SK-N-SH (cell line): ENCODE results near the gene AFF3. TPM values are rescaled to one million over a fixed set of nuclear protein-coding genes. Genes with fewer than 3 reads are reported as not detected.

Source experiments
- CTCF ChIA-PET: fragments of 300-600, 350-600 bp; formaldehyde crosslinking; extraction: SDS; loops from one replicate; lab custom pipeline; 2021; lab: Yijun Ruan, JAX
- POLR2A ChIA-PET: fragments of 350-600 bp; sonication (Branson Sonifier 250); formaldehyde crosslinking; extraction: SDS; loops from one replicate; lab custom pipeline; 2020; ENCODE audit warnings: antibody characterized with exemption, inconsistent platforms; lab: Yijun Ruan, JAX
- DNase-seq: peaks from one replicate; pipeline ENCODE4 v3.0.0; 2012
- H2AFZ ChIP-seq: fragments of 200-600 bp; sonication (generic); 2 replicates; pipeline ENCODE4 v1.8.1; 2016; ENCODE audit warnings: antibody characterized with exemption, mild to moderate bottlenecking, low read depth
- H3F3A ChIP-seq: fragments of 200-600 bp; sonication (generic); replicated peaks from 2 replicates; pipeline ENCODE3; 2016; ENCODE audit warnings: antibody characterized with exemption, mild to moderate bottlenecking; ENCODE audit not compliant: insufficient read depth
- H3K27ac ChIP-seq, 2 experiments: fragments of 200-500 bp in 1 of 2; fragments of 200-600 bp in 1 of 2; sonication (Bioruptor generic) in 1 of 2; sonication (generic), shearing (Covaris generic) in 1 of 2; 2 replicates each; pipeline versions ENCODE4 v1.5.1 to v1.6.1; 2014 to 2016; ENCODE audit warnings: low read depth in 2 of 2, inconsistent platforms in 1 of 2, low read length in 1 of 2, mild to moderate bottlenecking in 1 of 2, mixed read lengths in 1 of 2
- H3K27me3 ChIP-seq: fragments of 200-600 bp; sonication (generic), shearing (Covaris generic); 2 replicates; pipeline ENCODE4 v1.6.1; 2016; ENCODE audit warnings: mixed run types; ENCODE audit not compliant: insufficient read depth
- H3K36me3 ChIP-seq, 2 experiments: fragments of 200-500 bp in 1 of 2; fragments of 200-600 bp in 1 of 2; sonication (Bioruptor generic) in 1 of 2; sonication (generic) in 1 of 2; replicated peaks in 1 of 2; 2 replicates each; pipeline versions ENCODE3 to v1.5.1; 2014 to 2016; ENCODE audit warnings: low read length in 1 of 2, mild to moderate bottlenecking in 1 of 2; ENCODE audit not compliant: insufficient read depth in 2 of 2, control insufficient read depth in 1 of 2
- H3K4me1 ChIP-seq, 2 experiments: fragments of 200-500 bp in 1 of 2; fragments of 200-600 bp in 1 of 2; sonication (Bioruptor generic) in 1 of 2; sonication (generic), shearing (Covaris generic) in 1 of 2; 2 replicates each; pipeline versions ENCODE4 v1.5.1 to v1.6.1; 2014 to 2016; ENCODE audit warnings: low read depth in 1 of 2, low read length in 1 of 2, mixed run types in 1 of 2; ENCODE audit not compliant: insufficient read depth in 2 of 2, control insufficient read depth in 1 of 2
- H3K4me2 ChIP-seq: fragments of 200-600 bp; sonication (generic), shearing (Covaris generic); 2 replicates; pipeline ENCODE4 v1.6.1; 2017; ENCODE audit warnings: mixed run types
- H3K4me3 ChIP-seq, 2 experiments: fragments of 200-500 bp in 1 of 2; fragments of 200-600 bp in 1 of 2; sonication (Bioruptor generic) in 1 of 2; sonication (generic), shearing (Covaris generic) in 1 of 2; 2 replicates each; pipeline versions ENCODE4 v1.5.1 to v1.8.1; 2014 to 2016; ENCODE audit warnings: low read depth in 2 of 2, inconsistent platforms in 1 of 2, low read length in 1 of 2, mild to moderate bottlenecking in 1 of 2, mixed read lengths in 1 of 2, moderate library complexity in 1 of 2
- H3K79me2 ChIP-seq: fragments of 200-600 bp; sonication (generic); 2 replicates; pipeline ENCODE4 v1.8.1; 2017; ENCODE audit warnings: mild to moderate bottlenecking; ENCODE audit not compliant: insufficient read depth
- H3K9ac ChIP-seq: fragments of 200-600 bp; sonication (generic); 2 replicates; pipeline ENCODE4 v1.6.1; 2017; ENCODE audit warnings: mixed run types
- H3K9me2 ChIP-seq: fragments of 200-600 bp; sonication (generic); 2 replicates; pipeline ENCODE4 v1.6.1; 2017; ENCODE audit warnings: mixed run types
- H3K9me3 ChIP-seq: fragments of 200-600 bp; sonication (generic); 2 replicates; pipeline ENCODE4 v1.6.1; 2017; ENCODE audit warnings: mixed run types, mild to moderate bottlenecking, moderate library complexity
- H4K20me1 ChIP-seq: fragments of 200-600 bp; sonication (generic); 2 replicates; pipeline ENCODE4 v1.6.1; 2017; ENCODE audit warnings: mild to moderate bottlenecking, mixed run types; ENCODE audit not compliant: insufficient read depth
- EP300 ChIP-seq, 2 experiments: IDR thresholded peaks; 2 replicates each; pipeline versions ENCODE4 v1.4.0 to v1.6.1; 2012; ENCODE audit warnings: borderline replicate concordance in 1 of 2, low read depth in 1 of 2, low read length in 1 of 2
- EZH2phosphoT487 ChIP-seq: fragments of 200-600 bp; sonication (generic); IDR thresholded peaks from 2 replicates; pipeline ENCODE4 v1.6.1; 2017; ENCODE audit warnings: low read depth, mixed run types, mild to moderate bottlenecking, antibody characterized with exemption, moderate library complexity, borderline replicate concordance
- FOSL2 ChIP-seq: IDR thresholded peaks from 2 replicates; pipeline ENCODE4 v1.4.0; 2012; ENCODE audit warnings: low read depth, mild to moderate bottlenecking, moderate library complexity, borderline replicate concordance
- GATA2 ChIP-seq: sonication (generic); formaldehyde crosslinking; IDR thresholded peaks from 2 replicates; pipeline ENCODE4 v1.5.0; 2020; ENCODE audit warnings: mild to moderate bottlenecking, missing genetic modification reagents
- JUND ChIP-seq: IDR thresholded peaks from 2 replicates; pipeline ENCODE4 v1.4.0; 2012
- NFIC ChIP-seq: IDR thresholded peaks from 2 replicates; pipeline ENCODE4 v1.4.0; 2012; ENCODE audit warnings: borderline replicate concordance
- RAD21 ChIP-seq: IDR thresholded peaks from 2 replicates; pipeline ENCODE4 v1.6.1; 2012; ENCODE audit warnings: mild to moderate bottlenecking, low read length
- RCOR1 ChIP-seq: fragments of 150-350 bp; IDR thresholded peaks from 2 replicates; pipeline ENCODE4 v1.6.1; 2017; ENCODE audit warnings: antibody characterized with exemption, low read length
- RFX5 ChIP-seq: IDR thresholded peaks from 2 replicates; pipeline ENCODE4 v1.6.1; 2012; ENCODE audit warnings: mild to moderate bottlenecking, improper control_type of control experiment, low read length
- SMC3 ChIP-seq: IDR thresholded peaks from 2 replicates; pipeline ENCODE4 v1.6.1; 2012; ENCODE audit warnings: low read depth, low read length, improper control_type of control experiment
- TCF12 ChIP-seq: IDR thresholded peaks from 2 replicates; pipeline ENCODE4 v1.4.0; 2012
- TEAD4 ChIP-seq: IDR thresholded peaks from 2 replicates; pipeline ENCODE4 v1.4.0; 2012; ENCODE audit warnings: mild to moderate bottlenecking, borderline replicate concordance; ENCODE audit not compliant: insufficient read depth
- YY1 ChIP-seq: IDR thresholded peaks from 2 replicates; pipeline ENCODE4 v1.4.0; 2012; ENCODE audit warnings: low read depth, mild to moderate bottlenecking
- WGBS: methylation state at CpG from one replicate; pipeline ENCODE4 v1.1.6; 2017; ENCODE audit warnings: low lambda C conversion rate; 5-methylcytosine and 5-hydroxymethylcytosine counted together
- polyA plus RNA-seq, 3 experiments: library from polyadenylated mRNA; depleted of rRNA; stranded (reverse); fragments of >200 nt; gene quantifications; 2 replicates each; pipeline ENCODE4 v1.2.3, GENCODE V29; 2012
- TF ChIP-seq, protein P1 (sequence below): IDR thresholded peaks from 2 replicates; pipeline ENCODE4 v1.6.1; 2012; ENCODE audit warnings: mild to moderate bottlenecking, low read depth, low read length, moderate library complexity
- TF ChIP-seq, protein P2 (sequence below): IDR thresholded peaks from 2 replicates; pipeline ENCODE4; 2012

The AFF3 gene
- polyA plus RNA-seq, 1 of the 3 experiments (the other 2 are of a cell fraction): 0.36 TPM

DNA sequence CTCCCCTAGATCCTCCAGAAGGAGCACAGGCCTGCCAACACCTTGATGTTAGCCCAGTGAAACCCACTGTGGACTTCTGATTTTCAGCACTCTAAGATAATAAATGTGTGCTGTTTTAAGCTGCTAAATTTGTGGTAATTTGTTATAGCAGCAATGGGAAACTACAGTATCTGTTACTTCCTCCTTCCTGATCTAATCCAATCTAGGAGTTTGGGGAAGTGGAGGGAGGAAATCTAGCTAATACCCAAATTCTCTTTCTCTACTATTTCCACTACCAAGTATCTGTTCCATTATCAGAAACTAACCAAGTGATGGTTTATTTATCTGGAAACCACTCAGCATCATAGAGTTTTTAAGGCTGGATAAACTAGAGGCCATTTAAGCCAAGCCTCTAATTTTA, 64.9 kb downstream of the AFF3 start:
- Histone ChIP-seq H3K27me3 (no peaks in the 10 kb centered on the region), H3K4me3 (no peak overlapping the region), H3K27ac (no peak overlapping the region), H3K79me2 (no peaks in the 10 kb centered on the region), H3K9me2 (no peaks in the 10 kb centered on the region), H3K9me3 (no peaks in the 10 kb centered on the region), H3K4me2 (no peak overlapping the region), H3K4me1 (peaks cover 0 to 4% of the 10 kb centered on the region in 2 experiments; a peak in 1 of 4 replicates), H2AFZ (no peak overlapping the region), H3F3A (no peaks in the 10 kb centered on the region), H3K36me3 (no peaks in the 10 kb centered on the region), H4K20me1 (no peaks in the 10 kb centered on the region), H3K9ac (no peak overlapping the region)
- DNase-seq: no peak
- TF ChIP-seq TEAD4 (no peak), FOSL2 (no peak), RAD21 (no peak), EP300 (IDR thresholded peaks at IDR 0.05; ENCODE audit: borderline replicate concordance in 1 of 2, low read depth in 1 of 2, low read length in 1 of 2) (no peak), TCF12 (no peak), SMC3 (no peak), RCOR1 (no peak), YY1 (no peak), RFX5 (no peak), JUND (no peak), GATA2 (no peak)
- TF ChIP-seq, protein P1, sequence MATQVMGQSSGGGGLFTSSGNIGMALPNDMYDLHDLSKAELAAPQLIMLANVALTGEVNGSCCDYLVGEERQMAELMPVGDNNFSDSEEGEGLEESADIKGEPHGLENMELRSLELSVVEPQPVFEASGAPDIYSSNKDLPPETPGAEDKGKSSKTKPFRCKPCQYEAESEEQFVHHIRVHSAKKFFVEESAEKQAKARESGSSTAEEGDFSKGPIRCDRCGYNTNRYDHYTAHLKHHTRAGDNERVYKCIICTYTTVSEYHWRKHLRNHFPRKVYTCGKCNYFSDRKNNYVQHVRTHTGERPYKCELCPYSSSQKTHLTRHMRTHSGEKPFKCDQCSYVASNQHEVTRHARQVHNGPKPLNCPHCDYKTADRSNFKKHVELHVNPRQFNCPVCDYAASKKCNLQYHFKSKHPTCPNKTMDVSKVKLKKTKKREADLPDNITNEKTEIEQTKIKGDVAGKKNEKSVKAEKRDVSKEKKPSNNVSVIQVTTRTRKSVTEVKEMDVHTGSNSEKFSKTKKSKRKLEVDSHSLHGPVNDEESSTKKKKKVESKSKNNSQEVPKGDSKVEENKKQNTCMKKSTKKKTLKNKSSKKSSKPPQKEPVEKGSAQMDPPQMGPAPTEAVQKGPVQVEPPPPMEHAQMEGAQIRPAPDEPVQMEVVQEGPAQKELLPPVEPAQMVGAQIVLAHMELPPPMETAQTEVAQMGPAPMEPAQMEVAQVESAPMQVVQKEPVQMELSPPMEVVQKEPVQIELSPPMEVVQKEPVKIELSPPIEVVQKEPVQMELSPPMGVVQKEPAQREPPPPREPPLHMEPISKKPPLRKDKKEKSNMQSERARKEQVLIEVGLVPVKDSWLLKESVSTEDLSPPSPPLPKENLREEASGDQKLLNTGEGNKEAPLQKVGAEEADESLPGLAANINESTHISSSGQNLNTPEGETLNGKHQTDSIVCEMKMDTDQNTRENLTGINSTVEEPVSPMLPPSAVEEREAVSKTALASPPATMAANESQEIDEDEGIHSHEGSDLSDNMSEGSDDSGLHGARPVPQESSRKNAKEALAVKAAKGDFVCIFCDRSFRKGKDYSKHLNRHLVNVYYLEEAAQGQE: no peak
- TF ChIP-seq, protein P2, sequence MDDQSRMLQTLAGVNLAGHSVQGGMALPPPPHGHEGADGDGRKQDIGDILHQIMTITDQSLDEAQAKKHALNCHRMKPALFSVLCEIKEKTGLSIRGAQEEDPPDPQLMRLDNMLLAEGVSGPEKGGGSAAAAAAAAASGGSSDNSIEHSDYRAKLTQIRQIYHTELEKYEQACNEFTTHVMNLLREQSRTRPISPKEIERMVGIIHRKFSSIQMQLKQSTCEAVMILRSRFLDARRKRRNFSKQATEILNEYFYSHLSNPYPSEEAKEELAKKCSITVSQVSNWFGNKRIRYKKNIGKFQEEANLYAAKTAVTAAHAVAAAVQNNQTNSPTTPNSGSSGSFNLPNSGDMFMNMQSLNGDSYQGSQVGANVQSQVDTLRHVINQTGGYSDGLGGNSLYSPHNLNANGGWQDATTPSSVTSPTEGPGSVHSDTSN: no peak
- CTCF ChIA-PET: no interaction called here
- POLR2A ChIA-PET: no interaction called here

DNA sequence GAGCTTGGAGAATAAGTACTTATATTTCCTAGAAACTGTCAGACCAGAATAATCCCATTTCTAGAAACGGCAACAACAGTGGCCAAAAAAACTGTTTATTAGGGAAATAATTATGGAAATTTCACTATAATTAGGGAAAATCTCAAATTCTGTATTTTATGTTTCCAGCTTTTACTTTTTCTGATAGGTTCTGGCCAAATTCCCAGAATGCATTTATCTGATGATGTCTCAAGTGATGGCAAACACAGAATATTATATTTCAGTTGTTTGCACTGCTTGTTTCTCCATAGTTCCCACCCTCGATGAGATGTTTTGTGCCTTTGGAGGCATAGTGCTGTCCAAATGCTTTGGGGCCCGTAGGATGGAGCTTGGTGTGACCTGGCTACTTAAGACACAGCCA, 66.9 kb downstream of the AFF3 start:
- ChIA-PET POLR2A (no interaction called here), CTCF (interaction anchor here (1.1 to 1.5 kb wide), 2 partner anchors 9 to 103 kb away, joined by 3 read pairs; no protein-coding TSS in a partner anchor)
- Histone ChIP-seq H3K9me2 (no peaks in the 10 kb centered on the region), H3K4me1 (peaks cover 0 to 4% of the 10 kb centered on the region in 2 experiments; a peak in 1 of 4 replicates), H3K9ac (no peak overlapping the region), H3K27me3 (no peaks in the 10 kb centered on the region)
- WGBS: 45% methylated on average over 3 of the region's 3 CpGs
- no peak for DNase-seq
- TF ChIP-seq YY1: no peak
- TF ChIP-seq NFIC: no peak
- TF ChIP-seq EP300 (IDR thresholded peaks at IDR 0.05; ENCODE audit: borderline replicate concordance in 1 of 2, low read depth in 1 of 2, low read length in 1 of 2): no peak
- no peak for TF ChIP-seq EZH2phosphoT487
- TF ChIP-seq, all 33 proteins: peak for 0
- no peak overlapping the region for H3K4me3 ChIP-seq
- H3K9me3 ChIP-seq: no peaks in the 10 kb centered on the region
- no peak overlapping the region for H3K4me2 ChIP-seq
- H4K20me1 ChIP-seq: no peaks in the 10 kb centered on the region
- no peaks in the 10 kb centered on the region for H3K79me2 ChIP-seq
- no peak overlapping the region for H3K27ac ChIP-seq
- H3F3A ChIP-seq: no peaks in the 10 kb centered on the region
- no peak overlapping the region for H2AFZ ChIP-seq
- no peaks in the 10 kb centered on the region for H3K36me3 ChIP-seq
